HL-60 (cell line): ENCODE measurements around the gene NDE1.

Experiments
- GABPA ChIP-seq: IDR thresholded peaks from 2 replicates; pipeline ENCODE4 v1.6.1; 2012; ENCODE audit warnings: low read depth
- POLR2AphosphoS5 ChIP-seq: IDR thresholded peaks from 2 replicates; pipeline ENCODE4 v1.6.1; 2012; ENCODE audit warnings: low read depth
- SPI1 ChIP-seq: IDR thresholded peaks from 2 replicates; pipeline ENCODE4 v1.6.1; 2012; ENCODE audit warnings: low read depth, mild to moderate bottlenecking, borderline replicate concordance
- TF ChIP-seq, protein P1 (sequence below): IDR thresholded peaks from one replicate; pipeline ENCODE4 v1.5.1; 2011; ENCODE audit warnings: low read length, control low read depth, inconsistent platforms; ENCODE audit not compliant: insufficient read depth
- TF ChIP-seq, protein P2 (sequence below): IDR thresholded peaks from 2 replicates; pipeline ENCODE4 v1.6.1; 2012; ENCODE audit warnings: low read depth; ENCODE audit not compliant: insufficient replicate concordance

DNA sequence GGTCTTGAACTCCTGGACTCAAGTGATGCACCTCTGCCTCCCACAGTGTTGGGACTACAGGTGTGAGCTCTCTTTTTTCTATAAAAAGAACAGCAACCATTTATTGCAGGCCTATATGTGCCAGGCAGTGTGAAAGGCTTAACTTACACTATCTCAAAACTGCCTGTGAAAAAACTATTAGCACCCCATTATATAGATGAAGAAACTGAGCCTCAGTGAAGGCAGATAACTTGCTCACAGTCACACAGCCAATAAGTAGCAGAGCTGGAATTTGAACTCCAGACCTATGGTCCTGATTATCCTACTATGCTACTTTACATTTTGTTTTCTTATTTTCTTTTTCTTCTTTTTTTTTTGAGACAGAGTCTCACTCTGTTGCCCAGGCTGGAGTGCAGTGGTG, 15.1 kb downstream of the NDE1 start:
- TF ChIP-seq POLR2AphosphoS5 (no peak), GABPA (no peak), SPI1 (no peak)
- TF ChIP-seq, protein P1, sequence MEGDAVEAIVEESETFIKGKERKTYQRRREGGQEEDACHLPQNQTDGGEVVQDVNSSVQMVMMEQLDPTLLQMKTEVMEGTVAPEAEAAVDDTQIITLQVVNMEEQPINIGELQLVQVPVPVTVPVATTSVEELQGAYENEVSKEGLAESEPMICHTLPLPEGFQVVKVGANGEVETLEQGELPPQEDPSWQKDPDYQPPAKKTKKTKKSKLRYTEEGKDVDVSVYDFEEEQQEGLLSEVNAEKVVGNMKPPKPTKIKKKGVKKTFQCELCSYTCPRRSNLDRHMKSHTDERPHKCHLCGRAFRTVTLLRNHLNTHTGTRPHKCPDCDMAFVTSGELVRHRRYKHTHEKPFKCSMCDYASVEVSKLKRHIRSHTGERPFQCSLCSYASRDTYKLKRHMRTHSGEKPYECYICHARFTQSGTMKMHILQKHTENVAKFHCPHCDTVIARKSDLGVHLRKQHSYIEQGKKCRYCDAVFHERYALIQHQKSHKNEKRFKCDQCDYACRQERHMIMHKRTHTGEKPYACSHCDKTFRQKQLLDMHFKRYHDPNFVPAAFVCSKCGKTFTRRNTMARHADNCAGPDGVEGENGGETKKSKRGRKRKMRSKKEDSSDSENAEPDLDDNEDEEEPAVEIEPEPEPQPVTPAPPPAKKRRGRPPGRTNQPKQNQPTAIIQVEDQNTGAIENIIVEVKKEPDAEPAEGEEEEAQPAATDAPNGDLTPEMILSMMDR: no peak
- TF ChIP-seq, protein P2, sequence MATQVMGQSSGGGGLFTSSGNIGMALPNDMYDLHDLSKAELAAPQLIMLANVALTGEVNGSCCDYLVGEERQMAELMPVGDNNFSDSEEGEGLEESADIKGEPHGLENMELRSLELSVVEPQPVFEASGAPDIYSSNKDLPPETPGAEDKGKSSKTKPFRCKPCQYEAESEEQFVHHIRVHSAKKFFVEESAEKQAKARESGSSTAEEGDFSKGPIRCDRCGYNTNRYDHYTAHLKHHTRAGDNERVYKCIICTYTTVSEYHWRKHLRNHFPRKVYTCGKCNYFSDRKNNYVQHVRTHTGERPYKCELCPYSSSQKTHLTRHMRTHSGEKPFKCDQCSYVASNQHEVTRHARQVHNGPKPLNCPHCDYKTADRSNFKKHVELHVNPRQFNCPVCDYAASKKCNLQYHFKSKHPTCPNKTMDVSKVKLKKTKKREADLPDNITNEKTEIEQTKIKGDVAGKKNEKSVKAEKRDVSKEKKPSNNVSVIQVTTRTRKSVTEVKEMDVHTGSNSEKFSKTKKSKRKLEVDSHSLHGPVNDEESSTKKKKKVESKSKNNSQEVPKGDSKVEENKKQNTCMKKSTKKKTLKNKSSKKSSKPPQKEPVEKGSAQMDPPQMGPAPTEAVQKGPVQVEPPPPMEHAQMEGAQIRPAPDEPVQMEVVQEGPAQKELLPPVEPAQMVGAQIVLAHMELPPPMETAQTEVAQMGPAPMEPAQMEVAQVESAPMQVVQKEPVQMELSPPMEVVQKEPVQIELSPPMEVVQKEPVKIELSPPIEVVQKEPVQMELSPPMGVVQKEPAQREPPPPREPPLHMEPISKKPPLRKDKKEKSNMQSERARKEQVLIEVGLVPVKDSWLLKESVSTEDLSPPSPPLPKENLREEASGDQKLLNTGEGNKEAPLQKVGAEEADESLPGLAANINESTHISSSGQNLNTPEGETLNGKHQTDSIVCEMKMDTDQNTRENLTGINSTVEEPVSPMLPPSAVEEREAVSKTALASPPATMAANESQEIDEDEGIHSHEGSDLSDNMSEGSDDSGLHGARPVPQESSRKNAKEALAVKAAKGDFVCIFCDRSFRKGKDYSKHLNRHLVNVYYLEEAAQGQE: no peak
